Gastrocnemius medialis (tissue), 4 donors: ENCODE data around the gene C14orf132. TPM values are rescaled to one million over a fixed set of nuclear protein-coding genes. Genes with fewer than 3 reads are reported as not detected.

ENCODE experiments used
- ATAC-seq, 2 donors: fragments of 150-250 bp; one replicate each; pipeline ENCODE4 v1.9.1; 2016
- DNase-seq, 2 donors: peaks; one replicate each; pipeline ENCODE4 v3.0.0-alpha.2; 2019
- H3K27ac ChIP-seq, 4 donors: fragments of 200-600 bp; sonication (generic); 1 replicate in 1 of 4; 2 replicates in 3 of 4; pipeline ENCODE4 v1.5.1; 2016 to 2018; ENCODE audit warnings: mild to moderate bottlenecking in 2 of 4, moderate library complexity in 1 of 4
- H3K27me3 ChIP-seq, 3 donors: fragments of 200-600 bp; sonication (generic) in 2 of 3; 1 replicate in 1 of 3; 2 replicates in 2 of 3; pipeline versions ENCODE4 v1.5.1 to v1.6.0; 2016 to 2019; ENCODE audit warnings: mild to moderate bottlenecking in 1 of 3, moderate library complexity in 1 of 3
- H3K36me3 ChIP-seq, 2 donors: fragments of 200-600 bp; sonication (generic) in 1 of 2; one replicate each; pipeline ENCODE4 v1.5.1; 2017 to 2018
- H3K4me1 ChIP-seq, 2 donors: fragments of 200-600 bp; sonication (generic) in 1 of 2; one replicate each; pipeline ENCODE4 v1.5.1; 2016 to 2017; ENCODE audit warnings: mild to moderate bottlenecking in 2 of 2
- H3K4me3 ChIP-seq, 4 donors: fragments of 200-600 bp; sonication (generic) in 3 of 4; 1 replicate in 1 of 4; 2 replicates in 3 of 4; pipeline ENCODE4 v1.5.1; 2016 to 2019; ENCODE audit warnings: mild to moderate bottlenecking in 2 of 4
- H3K9me3 ChIP-seq, 3 donors: fragments of 200-600 bp; sonication (generic) in 2 of 3; 1 replicate in 1 of 3; 2 replicates in 2 of 3; pipeline ENCODE4 v1.5.1; 2016 to 2019
- CTCF ChIP-seq, 5 experiments: fragments of 450-650 bp in 3 of 5; fragments of 200-600 bp in 2 of 5; sonication (generic) in 2 of 5; IDR thresholded peaks in 4 of 5; conservative IDR thresholded peaks in 1 of 5; 1 replicate in 4 of 5; 2 replicates in 1 of 5; pipeline ENCODE4 v1.5.1; 2016 to 2019; ENCODE audit warnings: antibody characterized with exemption in 5 of 5, mild to moderate bottlenecking in 3 of 5, moderate library complexity in 3 of 5
- POLR2A ChIP-seq, 2 donors: fragments of 450-650 bp; IDR thresholded peaks; one replicate each; pipeline ENCODE4 v1.6.1; 2017; ENCODE audit warnings: antibody characterized with exemption in 2 of 2, mild to moderate bottlenecking in 2 of 2, moderate library complexity in 2 of 2
- in situ Hi-C, 4 donors: fragments of 200-750 bp; cut with MboI; loops; one replicate each; pipeline versions ENCODE4 v1.15.0 to v1.8.0; 2017; ENCODE audit warnings: low sequenced_read_pairs in 4 of 4
- intact Hi-C: fragments of 100-400 bp; cut with DNase I; formaldehyde crosslinking; loops from one replicate; pipeline ENCODE4 v1.15.1; 2023; ENCODE audit warnings: low total_unique reads
- total RNA-seq, 4 donors: library from RNA; depleted of rRNA; stranded (reverse); fragments of >200 nt; gene quantifications; one replicate each; pipeline versions ENCODE4 v1.1.0 to v1.2.3, GENCODE V29; 2016

Gene C14orf132
- total RNA-seq, 4 donors from 2014 or later, result 1.1 to 2.9 (median 1.5) TPM

GRCh38 chr14:96102081-96102856 is 63.1 kb downstream of the C14orf132 start:
- H3K4me3 ChIP-seq, result no peak overlapping the region
- no peak for DNase-seq
- ATAC-seq, result no peak
- no peaks in the 10 kb centered on the region for H3K4me1 ChIP-seq
- H3K9me3 ChIP-seq, result no peaks in the 10 kb centered on the region
- no peak overlapping the region for H3K27ac ChIP-seq
- no peak for TF ChIP-seq CTCF (IDR thresholded peaks at IDR 0.05 in 4 of 5, conservative IDR thresholded peaks at IDR 0.05 in 1 of 5)
- no peak for TF ChIP-seq POLR2A (IDR thresholded peaks at IDR 0.05)
- no peaks in the 10 kb centered on the region for H3K36me3 ChIP-seq
- H3K27me3 ChIP-seq, result peaks cover 0 to 3% (median 0%) of the 10 kb centered on the region in 3 donors
- in situ Hi-C loops, result loop anchor here in 1 of 4 donors (25.0 kb wide), 1 partner anchor 310 kb away; no protein-coding TSS in a partner anchor
- intact Hi-C loops, result loop anchor here (5.0 kb wide), 1 partner anchor 320 kb away; no protein-coding TSS in a partner anchor

- peaks cover 0 to 3% (median 0%) of the 10 kb centered on the region in 3 donors for H3K27me3 ChIP-seq
- H3K4me1 ChIP-seq, result no peaks in the 10 kb centered on the region
- H3K36me3 ChIP-seq, result no peaks in the 10 kb centered on the region
- intact Hi-C loops, result loop anchor here (5.0 kb wide), 1 partner anchor 319 kb away; no protein-coding TSS in a partner anchor
- H3K4me3 ChIP-seq, result no peak overlapping the region
- no peak for DNase-seq
- in situ Hi-C loops, result loop anchor here in 1 of 4 donors (25.0 kb wide), 1 partner anchor 309 kb away; no protein-coding TSS in a partner anchor
- no peak overlapping the region for H3K27ac ChIP-seq
- ATAC-seq, result no peak
- TF ChIP-seq CTCF (IDR thresholded peaks at IDR 0.05 in 4 of 5, conservative IDR thresholded peaks at IDR 0.05 in 1 of 5) (no peak), POLR2A (IDR thresholded peaks at IDR 0.05) (no peak)
- no peaks in the 10 kb centered on the region for H3K9me3 ChIP-seq
Observed at GRCh38 chr14:96103075-96103474, 63.9 kb downstream of the C14orf132 start.

- Histone ChIP-seq H3K36me3 (no peaks in the 10 kb centered on the region), H3K9me3 (no peaks in the 10 kb centered on the region), H3K4me1 (no peaks in the 10 kb centered on the region), H3K27me3 (peaks cover 0 to 3% (median 0%) of the 10 kb centered on the region in 3 donors), H3K27ac (peak overlapping the region in 1 of 4 donors; percentile 47), H3K4me3 (no peak overlapping the region)
- intact Hi-C loops, result loop anchor here (5.0 kb wide), 1 partner anchor 318 kb away; no protein-coding TSS in a partner anchor
- in situ Hi-C loops, result loop anchor here in 1 of 4 donors (25.0 kb wide), 1 partner anchor 308 kb away; no protein-coding TSS in a partner anchor
- no peak for ATAC-seq
- DNase-seq, result no peak
- TF ChIP-seq CTCF (IDR thresholded peaks at IDR 0.05 in 4 of 5, conservative IDR thresholded peaks at IDR 0.05 in 1 of 5) (no peak), POLR2A (IDR thresholded peaks at IDR 0.05) (no peak)
Observed at GRCh38 chr14:96103560-96104460, 64.6 kb downstream of the C14orf132 start.

- Histone ChIP-seq H3K27ac (peak overlapping the region; percentile 31 to 47 (median 42)), H3K27me3 (peaks cover 0 to 3% (median 0%) of the 10 kb centered on the region in 3 donors), H3K4me1 (no peaks in the 10 kb centered on the region), H3K4me3 (no peak overlapping the region), H3K36me3 (no peaks in the 10 kb centered on the region), H3K9me3 (no peaks in the 10 kb centered on the region)
- peak; percentile 69 to 83 for ATAC-seq
- TF ChIP-seq CTCF (IDR thresholded peaks at IDR 0.05 in 4 of 5, conservative IDR thresholded peaks at IDR 0.05 in 1 of 5) (no peak), POLR2A (IDR thresholded peaks at IDR 0.05) (no peak)
- in situ Hi-C loops (loop anchor here in 1 of 4 donors (25.0 kb wide), 1 partner anchor 308 kb away; no protein-coding TSS in a partner anchor), intact Hi-C loops (loop anchor here (5.0 kb wide), 1 partner anchor 318 kb away; no protein-coding TSS in a partner anchor)
- peak; percentile 52 to 78 for DNase-seq
Observed at GRCh38 chr14:96104469-96105057, 65.4 kb downstream of the C14orf132 start.
